Thyroid gland (tissue), 4 donors: ENCODE results near the gene PIGX.

Source experiments
- POLR2A ChIP-seq, 2 donors: fragments of 450-650 bp; IDR thresholded peaks; one replicate each; pipeline ENCODE4 v1.6.1; 2017; ENCODE audit warnings: antibody characterized with exemption in 2 of 2, mild to moderate bottlenecking in 2 of 2, moderate library complexity in 1 of 2
- TF ChIP-seq, protein P1 (sequence below), 6 experiments: fragments of 200-600 bp in 3 of 6; fragments of 450-650 bp in 3 of 6; sonication (generic) in 3 of 6; IDR thresholded peaks; one replicate each; pipeline ENCODE4 v1.5.1; 2016 to 2019; ENCODE audit warnings: antibody characterized with exemption in 6 of 6, mild to moderate bottlenecking in 2 of 6, inconsistent platforms in 1 of 6, moderate library complexity in 1 of 6

- TF ChIP-seq, protein P1, sequence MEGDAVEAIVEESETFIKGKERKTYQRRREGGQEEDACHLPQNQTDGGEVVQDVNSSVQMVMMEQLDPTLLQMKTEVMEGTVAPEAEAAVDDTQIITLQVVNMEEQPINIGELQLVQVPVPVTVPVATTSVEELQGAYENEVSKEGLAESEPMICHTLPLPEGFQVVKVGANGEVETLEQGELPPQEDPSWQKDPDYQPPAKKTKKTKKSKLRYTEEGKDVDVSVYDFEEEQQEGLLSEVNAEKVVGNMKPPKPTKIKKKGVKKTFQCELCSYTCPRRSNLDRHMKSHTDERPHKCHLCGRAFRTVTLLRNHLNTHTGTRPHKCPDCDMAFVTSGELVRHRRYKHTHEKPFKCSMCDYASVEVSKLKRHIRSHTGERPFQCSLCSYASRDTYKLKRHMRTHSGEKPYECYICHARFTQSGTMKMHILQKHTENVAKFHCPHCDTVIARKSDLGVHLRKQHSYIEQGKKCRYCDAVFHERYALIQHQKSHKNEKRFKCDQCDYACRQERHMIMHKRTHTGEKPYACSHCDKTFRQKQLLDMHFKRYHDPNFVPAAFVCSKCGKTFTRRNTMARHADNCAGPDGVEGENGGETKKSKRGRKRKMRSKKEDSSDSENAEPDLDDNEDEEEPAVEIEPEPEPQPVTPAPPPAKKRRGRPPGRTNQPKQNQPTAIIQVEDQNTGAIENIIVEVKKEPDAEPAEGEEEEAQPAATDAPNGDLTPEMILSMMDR (IDR thresholded peaks at IDR 0.05): no peak
- TF ChIP-seq POLR2A (IDR thresholded peaks at IDR 0.05): no peak
These were observed 41.0 kb downstream of the PIGX start for GRCh38 chr3:196753201-196753600.
